Glutamatergic neuron (in vitro differentiated cells): ENCODE measurements around the gene HEXIM1. TPM values are rescaled to one million over a fixed set of nuclear protein-coding genes. Genes with fewer than 3 reads are reported as not detected.

ENCODE experiments used
- DNase-seq: peaks from one replicate; pipeline ENCODE4 v3.0.0; 2022
- H3K27ac Mint-ChIP-seq: one replicate; pipeline ENCODE4 v1.8.0; 2020; ENCODE audit warnings: mild to moderate bottlenecking, mixed read lengths, inconsistent platforms; ENCODE audit not compliant: unreplicated experiment
- H3K27me3 Mint-ChIP-seq: one replicate; pipeline ENCODE4 v1.8.0; 2020; ENCODE audit warnings: mild to moderate bottlenecking, moderate library complexity, mixed read lengths, inconsistent platforms; ENCODE audit not compliant: unreplicated experiment
- H3K36me3 Mint-ChIP-seq: one replicate; pipeline ENCODE4 v1.8.0; 2020; ENCODE audit warnings: mild to moderate bottlenecking, mixed read lengths, inconsistent platforms; ENCODE audit not compliant: unreplicated experiment
- H3K4me1 Mint-ChIP-seq: one replicate; pipeline ENCODE4 v1.8.0; 2020; ENCODE audit warnings: mild to moderate bottlenecking, low read depth, mixed read lengths, inconsistent platforms; ENCODE audit not compliant: unreplicated experiment
- H3K4me3 Mint-ChIP-seq: one replicate; pipeline ENCODE4 v1.8.0; 2020; ENCODE audit warnings: mild to moderate bottlenecking, mixed read lengths, inconsistent platforms; ENCODE audit not compliant: unreplicated experiment
- H3K9me3 Mint-ChIP-seq: one replicate; pipeline ENCODE4 v1.8.0; 2020; ENCODE audit warnings: mild to moderate bottlenecking, moderate library complexity, mixed read lengths, inconsistent platforms; ENCODE audit not compliant: unreplicated experiment
- total RNA-seq: library from RNA; stranded (reverse); fragmentation: NEBNext Ultra II Directional; extraction: Animal tissue kit (Norgen Biotek cat#: 25700); gene quantifications from one replicate; pipeline ENCODE4 v1.2.1, GENCODE V29; 2021; ENCODE audit not compliant: unreplicated experiment
- TF ChIP-seq, protein P1 (sequence below): fragments of 200-600 bp; sonication (generic); IDR thresholded peaks from one replicate; pipeline ENCODE4 v1.5.0; 2021; ENCODE audit not compliant: partially characterized antibody, unreplicated experiment

Gene HEXIM1
- total RNA-seq, 1 donor from 2014 or later, result 13.0 TPM

DNA sequence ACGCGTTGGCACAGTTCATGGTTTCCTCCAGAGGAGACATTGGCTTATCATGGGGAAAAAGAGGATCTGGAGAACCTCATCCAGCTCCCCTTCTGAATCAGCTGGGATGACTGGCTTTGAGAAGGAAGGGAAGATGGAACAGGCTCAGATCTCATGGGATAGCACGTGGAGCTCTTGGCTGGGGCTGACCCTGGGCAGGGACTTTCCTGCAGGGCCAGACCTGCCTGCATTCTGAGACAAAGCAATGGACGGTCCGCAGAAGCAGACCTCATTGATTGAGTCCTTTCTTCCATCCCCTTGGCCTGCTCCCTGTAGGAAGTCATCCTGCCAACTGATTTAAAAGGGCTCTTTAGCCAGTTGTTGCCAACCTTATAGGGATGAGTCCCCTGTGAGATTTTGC is 42.2 kb upstream of the HEXIM1 start:
- H3K4me1 Mint-ChIP-seq, result peaks cover 8% of the 10 kb centered on the region
- H3K4me3 Mint-ChIP-seq, result no peak overlapping the region
- H3K9me3 Mint-ChIP-seq, result no peaks in the 10 kb centered on the region
- H3K36me3 Mint-ChIP-seq, result no peaks in the 10 kb centered on the region
- TF ChIP-seq, protein P1, sequence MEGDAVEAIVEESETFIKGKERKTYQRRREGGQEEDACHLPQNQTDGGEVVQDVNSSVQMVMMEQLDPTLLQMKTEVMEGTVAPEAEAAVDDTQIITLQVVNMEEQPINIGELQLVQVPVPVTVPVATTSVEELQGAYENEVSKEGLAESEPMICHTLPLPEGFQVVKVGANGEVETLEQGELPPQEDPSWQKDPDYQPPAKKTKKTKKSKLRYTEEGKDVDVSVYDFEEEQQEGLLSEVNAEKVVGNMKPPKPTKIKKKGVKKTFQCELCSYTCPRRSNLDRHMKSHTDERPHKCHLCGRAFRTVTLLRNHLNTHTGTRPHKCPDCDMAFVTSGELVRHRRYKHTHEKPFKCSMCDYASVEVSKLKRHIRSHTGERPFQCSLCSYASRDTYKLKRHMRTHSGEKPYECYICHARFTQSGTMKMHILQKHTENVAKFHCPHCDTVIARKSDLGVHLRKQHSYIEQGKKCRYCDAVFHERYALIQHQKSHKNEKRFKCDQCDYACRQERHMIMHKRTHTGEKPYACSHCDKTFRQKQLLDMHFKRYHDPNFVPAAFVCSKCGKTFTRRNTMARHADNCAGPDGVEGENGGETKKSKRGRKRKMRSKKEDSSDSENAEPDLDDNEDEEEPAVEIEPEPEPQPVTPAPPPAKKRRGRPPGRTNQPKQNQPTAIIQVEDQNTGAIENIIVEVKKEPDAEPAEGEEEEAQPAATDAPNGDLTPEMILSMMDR, result no peak
- peaks cover 3% of the 10 kb centered on the region for H3K27me3 Mint-ChIP-seq
- no peak for DNase-seq
- H3K27ac Mint-ChIP-seq, result no peak overlapping the region

DNA sequence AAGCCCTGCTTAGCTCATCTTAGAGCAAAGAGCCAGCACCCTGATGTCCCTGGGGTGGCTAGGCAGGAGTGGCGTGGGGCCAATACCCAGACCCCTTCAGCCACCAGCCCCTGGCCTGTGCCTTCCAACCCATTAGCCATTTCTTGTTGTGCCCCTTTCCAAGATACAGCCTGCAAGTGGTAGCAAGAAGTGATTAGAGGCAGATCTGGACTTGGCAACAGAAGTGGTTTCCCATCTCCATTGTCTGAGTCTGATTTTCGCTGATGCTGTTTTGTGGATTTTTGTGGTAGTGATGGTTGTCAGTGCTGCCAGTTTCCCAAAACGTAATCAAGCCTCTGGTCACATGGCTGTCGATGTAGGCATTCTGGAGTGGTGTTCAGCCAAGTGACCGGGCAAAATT is 41.7 kb upstream of the HEXIM1 start:
- H3K4me1 Mint-ChIP-seq, result peaks cover 8% of the 10 kb centered on the region
- H3K36me3 Mint-ChIP-seq, result no peaks in the 10 kb centered on the region
- H3K9me3 Mint-ChIP-seq, result no peaks in the 10 kb centered on the region
- no peak overlapping the region for H3K27ac Mint-ChIP-seq
- peaks cover 3% of the 10 kb centered on the region for H3K27me3 Mint-ChIP-seq
- TF ChIP-seq, protein P1, result no peak
- no peak overlapping the region for H3K4me3 Mint-ChIP-seq
- no peak for DNase-seq

DNA sequence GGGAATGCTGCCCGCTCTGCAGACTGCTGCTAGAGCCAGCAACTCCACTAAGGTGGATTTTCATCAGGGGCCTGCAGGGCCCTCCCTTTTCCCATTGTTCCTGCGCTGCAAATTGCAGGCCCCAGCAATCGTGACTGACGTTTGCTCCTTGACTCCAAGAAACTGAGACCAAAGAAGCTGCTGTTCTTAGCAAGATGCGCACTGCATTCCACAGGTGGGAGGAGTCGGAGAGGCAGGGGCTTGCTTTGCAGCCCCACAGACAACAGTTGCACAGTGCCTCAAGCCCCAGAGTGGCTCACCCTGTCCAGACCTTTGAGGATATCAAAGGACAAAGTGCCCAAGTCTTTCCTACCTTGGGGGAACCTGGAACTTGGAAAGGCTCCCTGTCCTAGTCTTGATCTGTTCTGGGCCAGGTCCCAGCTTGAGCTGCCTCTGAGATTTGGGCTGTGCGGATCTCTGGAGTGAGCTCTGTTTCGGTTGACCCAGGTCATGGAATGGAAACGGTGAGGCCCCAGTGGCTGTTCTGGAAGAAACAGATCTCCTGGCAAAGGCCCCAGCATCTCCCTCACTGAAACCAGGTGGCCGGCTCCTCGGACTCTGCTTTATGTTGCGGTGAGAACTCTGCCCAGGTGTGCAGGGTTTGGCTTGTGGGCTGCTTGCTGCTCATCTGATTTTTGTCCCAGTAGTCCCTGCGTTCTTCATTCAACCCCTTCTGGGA is 40.8 kb upstream of the HEXIM1 start:
- no peak overlapping the region for H3K4me3 Mint-ChIP-seq
- peaks cover 1% of the 10 kb centered on the region for H3K4me1 Mint-ChIP-seq
- no peak overlapping the region for H3K27ac Mint-ChIP-seq
- TF ChIP-seq, protein P1, result no peak
- no peaks in the 10 kb centered on the region for H3K36me3 Mint-ChIP-seq
- no peak for DNase-seq
- no peaks in the 10 kb centered on the region for H3K9me3 Mint-ChIP-seq
- H3K27me3 Mint-ChIP-seq, result peaks cover 3% of the 10 kb centered on the region

DNA sequence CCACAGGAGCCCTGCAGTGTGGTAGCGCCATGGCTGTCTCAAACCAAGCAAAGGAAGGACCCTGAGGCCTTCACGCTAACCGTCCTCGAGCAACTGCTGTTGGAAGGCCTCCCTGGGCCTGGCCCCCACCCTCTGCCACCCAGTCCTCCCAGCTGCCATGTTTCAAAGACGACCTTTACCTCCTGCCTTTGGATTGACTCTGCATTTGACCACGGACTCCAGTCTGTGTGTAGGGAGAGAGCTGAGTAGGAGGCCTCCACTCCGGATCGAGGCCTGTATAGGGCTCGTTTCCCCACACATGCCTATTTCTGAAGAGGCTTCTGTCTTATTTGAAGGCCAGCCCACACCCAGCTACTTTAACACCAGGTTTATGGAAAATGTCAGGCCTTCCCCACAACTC is 40.2 kb upstream of the HEXIM1 start:
- Mint-ChIP-seq H3K4me1 (no peaks in the 10 kb centered on the region), H3K9me3 (no peaks in the 10 kb centered on the region), H3K36me3 (no peaks in the 10 kb centered on the region), H3K4me3 (no peak overlapping the region), H3K27me3 (peaks cover 3% of the 10 kb centered on the region), H3K27ac (no peak overlapping the region)
- DNase-seq, result no peak
- TF ChIP-seq, protein P1, result no peak
